WI38 (cell line): ENCODE data around the gene CHCT1.

Experiments used
- H3K4me3 ChIP-seq: 2 replicates; pipeline ENCODE4 v1.5.1; 2011; ENCODE audit warnings: low read depth, mild to moderate bottlenecking, control low read depth, low read length
- CTCF ChIP-seq: IDR thresholded peaks from 2 replicates; pipeline ENCODE4 v1.5.1; 2012; ENCODE audit warnings: low read depth, mild to moderate bottlenecking, control low read depth, low read length

The CHCT1 gene

GRCh38 chr17:60387666-60388065, 34.6 kb upstream of the CHCT1 start:
- no peak for TF ChIP-seq CTCF
- no peak overlapping the region; the same call in 1 of the 2 replicates for H3K4me3 ChIP-seq

GRCh38 chr17:60388742-60389141, 33.5 kb upstream of the CHCT1 start:
- H3K4me3 ChIP-seq: peak overlapping the region; percentile 16; the same call in 1 of the 2 replicates
- no peak for TF ChIP-seq CTCF

GRCh38 chr17:60390186-60390585, 32.1 kb upstream of the CHCT1 start:
- no peak for TF ChIP-seq CTCF

GRCh38 chr17:60390925-60391470, 31.3 kb upstream of the CHCT1 start:
- no peak for TF ChIP-seq CTCF
- peak overlapping the region; percentile 96 for H3K4me3 ChIP-seq

More at GRCh38 chr17:60390186-60390585, 32.1 kb upstream of the CHCT1 start:
- peak overlapping the region; percentile 96 for H3K4me3 ChIP-seq

GRCh38 chr17:60391471-60392041, 30.7 kb upstream of the CHCT1 start:
- no peak for TF ChIP-seq CTCF
- peak overlapping the region; percentile 96 for H3K4me3 ChIP-seq

GRCh38 chr17:60392042-60392844, 30.0 kb upstream of the CHCT1 start, which contains the start of gene USP32:
USP32 (minus strand) TSS chr17:60392133; CDS start chr17:60391939, 194 bp downstream.
- peak within 1 kb of the TSS; percentile 96 for H3K4me3 ChIP-seq
- 0 out of 2 replicates have a peak, but pooled peaks have one; percentile 3 for TF ChIP-seq CTCF
